ENCODE data around the gene TSHZ2.

Gene TSHZ2

DNA sequence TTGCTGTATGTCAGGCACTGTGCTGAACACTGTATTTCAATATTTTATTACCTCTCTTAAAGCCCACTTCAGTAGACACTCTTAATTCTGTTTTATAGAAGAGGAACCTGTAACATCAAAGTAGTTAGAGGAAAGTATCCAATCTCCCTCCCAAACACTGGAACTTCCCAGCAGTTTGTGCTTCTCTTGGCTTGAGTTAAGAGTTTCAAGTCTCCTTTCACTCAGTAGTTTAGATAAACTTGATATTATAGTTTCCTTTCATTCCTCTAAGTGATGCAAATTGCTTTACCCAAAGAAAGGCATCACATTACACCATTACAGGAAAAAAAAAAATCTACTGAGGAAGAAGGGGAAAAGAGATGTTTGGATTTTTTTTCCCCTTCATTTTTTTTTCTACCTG, 164.3 kb downstream of the TSHZ2 start:
- Histone ChIP-seq H3K9me3 (ENCODE audit: control insufficient read depth, low read length) (no peaks in the 10 kb centered on the region), H3K4me2 (ENCODE audit: low read length, poor library complexity, severe bottlenecking) (no peak overlapping the region), H3K36me3 (ENCODE audit: control insufficient read depth in 1 of 2, insufficient read depth in 2 of 2, low read depth in 1 of 2, low read length in 2 of 2) (no peaks in the 10 kb centered on the region), H3K4me1 (ENCODE audit: control insufficient read depth, insufficient read depth, low read depth, low read length) (no peaks in the 10 kb centered on the region), H2BK15ac (ENCODE audit: low read depth, poor library complexity, severe bottlenecking) (no peak overlapping the region), H2BK12ac (ENCODE audit: low read length in 2 of 2) (no peak overlapping the region), H3K27ac (ENCODE audit: low read length, poor library complexity, severe bottlenecking) (no peak overlapping the region), H3K14ac (ENCODE audit: low read length in 2 of 2) (no peak overlapping the region), H3K4ac (ENCODE audit: low read depth in 1 of 2, low read length in 2 of 2) (no peak overlapping the region), H2AK5ac (ENCODE audit: low read length, severe bottlenecking) (no peak overlapping the region), H2AFZ (ENCODE audit: low read depth, low read length) (no peak overlapping the region), H3K4me3 (ENCODE audit: insufficient read depth in 1 of 2, low read depth in 1 of 2, low read length in 2 of 2) (no peak overlapping the region), H4K8ac (ENCODE audit: low read length) (no peak overlapping the region), H3K18ac (ENCODE audit: low read depth in 1 of 2, low read length in 2 of 2) (no peak overlapping the region), H3K23ac (ENCODE audit: low read length in 2 of 2) (no peak overlapping the region), H4K91ac (ENCODE audit: low read length) (no peak overlapping the region), H2BK5ac (ENCODE audit: low read depth, low read length, poor library complexity, severe bottlenecking) (no peak overlapping the region), H3K9ac (ENCODE audit: low read length) (no peak overlapping the region), H2BK120ac (ENCODE audit: low read depth, low read length) (no peak overlapping the region), H3K27me3 (ENCODE audit: control insufficient read depth in 1 of 2, insufficient read depth in 1 of 2, low read length in 2 of 2) (no peaks in the 10 kb centered on the region), H3K79me1 (replicated peaks; ENCODE audit: low read length, poor library complexity, severe bottlenecking) (no peaks in the 10 kb centered on the region)
- no peak for DNase-seq

GRCh38 chr20:53138454-53139262, 166.5 kb downstream of the TSHZ2 start:
- H3K4ac ChIP-seq (ENCODE audit: low read depth in 1 of 2, low read length in 2 of 2), result no peak overlapping the region
- no peak overlapping the region for H3K9ac ChIP-seq (ENCODE audit: low read length)
- H3K27ac ChIP-seq (ENCODE audit: low read length, poor library complexity, severe bottlenecking), result no peak overlapping the region
- H3K14ac ChIP-seq (ENCODE audit: low read length in 2 of 2), result no peak overlapping the region
- H2AFZ ChIP-seq (ENCODE audit: low read depth, low read length), result no peak overlapping the region
- H3K18ac ChIP-seq (ENCODE audit: low read depth in 1 of 2, low read length in 2 of 2), result no peak overlapping the region
- H2BK12ac ChIP-seq (ENCODE audit: low read length in 2 of 2), result no peak overlapping the region
- no peak overlapping the region for H3K4me2 ChIP-seq (ENCODE audit: low read length, poor library complexity, severe bottlenecking)
- no peaks in the 10 kb centered on the region for H3K9me3 ChIP-seq (ENCODE audit: control insufficient read depth, low read length)
- no peaks in the 10 kb centered on the region for H3K4me1 ChIP-seq (ENCODE audit: control insufficient read depth, insufficient read depth, low read depth, low read length)
- H2AK5ac ChIP-seq (ENCODE audit: low read length, severe bottlenecking), result no peak overlapping the region
- H4K91ac ChIP-seq (ENCODE audit: low read length), result no peak overlapping the region
- DNase-seq, result peak; percentile 37
- H2BK5ac ChIP-seq (ENCODE audit: low read depth, low read length, poor library complexity, severe bottlenecking), result no peak overlapping the region
- 93% methylated on average over 2 of the region's 3 CpGs for WGBS
- H2BK15ac ChIP-seq (ENCODE audit: low read depth, poor library complexity, severe bottlenecking), result no peak overlapping the region
- no peak overlapping the region for H4K8ac ChIP-seq (ENCODE audit: low read length)
- no peak overlapping the region for H2BK120ac ChIP-seq (ENCODE audit: low read depth, low read length)
- no peaks in the 10 kb centered on the region for H3K79me1 ChIP-seq (replicated peaks; ENCODE audit: low read length, poor library complexity, severe bottlenecking)
- H3K36me3 ChIP-seq (ENCODE audit: control insufficient read depth in 1 of 2, insufficient read depth in 2 of 2, low read depth in 1 of 2, low read length in 2 of 2), result no peaks in the 10 kb centered on the region
- no peak overlapping the region for H3K4me3 ChIP-seq (ENCODE audit: insufficient read depth in 1 of 2, low read depth in 1 of 2, low read length in 2 of 2)
- peak overlapping the region in 1 of 2 experiments; percentile 78 for H3K23ac ChIP-seq (ENCODE audit: low read length in 2 of 2)
- H3K27me3 ChIP-seq (ENCODE audit: control insufficient read depth in 1 of 2, insufficient read depth in 1 of 2, low read length in 2 of 2), result no peaks in the 10 kb centered on the region

GRCh38 chr20:53141201-53142050, 169.3 kb downstream of the TSHZ2 start:
- DNase-seq, result no peak
- H3K23ac ChIP-seq (ENCODE audit: low read length in 2 of 2), result no peak overlapping the region
- peak overlapping the region in 1 of 2 experiments; percentile 50 for H3K18ac ChIP-seq (ENCODE audit: low read depth in 1 of 2, low read length in 2 of 2)
- H3K4me3 ChIP-seq (ENCODE audit: insufficient read depth in 1 of 2, low read depth in 1 of 2, low read length in 2 of 2), result no peak overlapping the region
- no peaks in the 10 kb centered on the region for H3K9me3 ChIP-seq (ENCODE audit: control insufficient read depth, low read length)
- H3K4me1 ChIP-seq (ENCODE audit: control insufficient read depth, insufficient read depth, low read depth, low read length), result no peaks in the 10 kb centered on the region
- H3K36me3 ChIP-seq (ENCODE audit: control insufficient read depth in 1 of 2, insufficient read depth in 2 of 2, low read depth in 1 of 2, low read length in 2 of 2), result no peaks in the 10 kb centered on the region
- H2AK5ac ChIP-seq (ENCODE audit: low read length, severe bottlenecking), result no peak overlapping the region
- peak overlapping the region; percentile 7 for H4K91ac ChIP-seq (ENCODE audit: low read length)
- H2BK120ac ChIP-seq (ENCODE audit: low read depth, low read length), result no peak overlapping the region
- 77% methylated on average over 8 of the region's 11 CpGs for WGBS
- H2BK5ac ChIP-seq (ENCODE audit: low read depth, low read length, poor library complexity, severe bottlenecking), result no peak overlapping the region
- no peak overlapping the region for H3K9ac ChIP-seq (ENCODE audit: low read length)
- no peak overlapping the region for H3K4me2 ChIP-seq (ENCODE audit: low read length, poor library complexity, severe bottlenecking)
- no peaks in the 10 kb centered on the region for H3K79me1 ChIP-seq (replicated peaks; ENCODE audit: low read length, poor library complexity, severe bottlenecking)
- no peak overlapping the region for H2AFZ ChIP-seq (ENCODE audit: low read depth, low read length)
- no peak overlapping the region for H3K14ac ChIP-seq (ENCODE audit: low read length in 2 of 2)
- no peak overlapping the region for H2BK12ac ChIP-seq (ENCODE audit: low read length in 2 of 2)
- no peak overlapping the region for H2BK15ac ChIP-seq (ENCODE audit: low read depth, poor library complexity, severe bottlenecking)
- H3K4ac ChIP-seq (ENCODE audit: low read depth in 1 of 2, low read length in 2 of 2), result no peak overlapping the region
- H3K27ac ChIP-seq (ENCODE audit: low read length, poor library complexity, severe bottlenecking), result no peak overlapping the region
- H3K27me3 ChIP-seq (ENCODE audit: control insufficient read depth in 1 of 2, insufficient read depth in 1 of 2, low read length in 2 of 2), result no peaks in the 10 kb centered on the region
- peak overlapping the region; percentile 62 for H4K8ac ChIP-seq (ENCODE audit: low read length)

All from mesenchymal stem cell (in vitro differentiated cells and primary cell).